GM23338 (cell line): Measurements from ENCODE around the gene DLGAP4. TPM values are rescaled to one million over a fixed set of nuclear protein-coding genes. Genes with fewer than 3 reads are reported as not detected.

Experiments
- ATAC-seq: fragments of 200-7000 bp; cut with Tn5 transposase; 3 replicates; pipeline ENCODE4 v1.9.1; 2020
- DNase-seq: peaks from one replicate; pipeline ENCODE4 v3.0.0-alpha.2; 2015; ENCODE audit warnings: low spot score
- H2AFZ ChIP-seq: fragments of 200-600 bp; sonication (generic); 2 replicates; pipeline ENCODE4 v1.8.0; 2016; ENCODE audit warnings: antibody characterized with exemption, mild to moderate bottlenecking, moderate library complexity
- H3F3A ChIP-seq: fragments of 200-600 bp; sonication (generic); replicated peaks from 2 replicates; pipeline ENCODE4 v1.8.0; 2017; ENCODE audit warnings: antibody characterized with exemption, mixed run types, low read depth
- H3K27ac ChIP-seq: fragments of 200-600 bp; sonication (generic); 2 replicates; pipeline ENCODE4 v1.6.1; 2016; ENCODE audit warnings: low read depth
- H3K27me3 ChIP-seq: fragments of 200-600 bp; sonication (generic); 2 replicates; pipeline ENCODE4 v1.8.0; 2016; ENCODE audit warnings: mild to moderate bottlenecking, mixed run types, moderate library complexity; ENCODE audit not compliant: insufficient read depth
- H3K36me3 ChIP-seq: fragments of 200-600 bp; sonication (generic); 2 replicates; pipeline ENCODE4 v1.8.0; 2016; ENCODE audit warnings: mild to moderate bottlenecking; ENCODE audit not compliant: insufficient read depth
- H3K4me1 ChIP-seq: fragments of 200-600 bp; sonication (generic); 2 replicates; pipeline ENCODE4 v1.8.0; 2016; ENCODE audit warnings: mild to moderate bottlenecking, moderate library complexity; ENCODE audit not compliant: insufficient read depth
- H3K4me2 ChIP-seq: fragments of 200-600 bp; sonication (generic); 2 replicates; pipeline ENCODE4 v1.7.1; 2017; ENCODE audit warnings: mixed run types
- H3K4me3 ChIP-seq: fragments of 200-600 bp; sonication (generic); 2 replicates; pipeline ENCODE4 v1.6.1; 2016; ENCODE audit warnings: mixed run types
- H3K79me2 ChIP-seq: fragments of 200-600 bp; sonication (generic); replicated peaks from 2 replicates; pipeline ENCODE4 v1.8.0; 2017; ENCODE audit warnings: mild to moderate bottlenecking; ENCODE audit not compliant: insufficient read depth
- H3K9me2 ChIP-seq: fragments of 200-600 bp; sonication (generic); 2 replicates; pipeline ENCODE4 v1.8.0; 2017; ENCODE audit not compliant: insufficient read depth
- H4K20me1 ChIP-seq: fragments of 200-600 bp; sonication (generic); replicated peaks from 2 replicates; pipeline ENCODE4 v1.8.0; 2017; ENCODE audit warnings: mild to moderate bottlenecking; ENCODE audit not compliant: insufficient read depth
- H3K27ac Mint-ChIP-seq: 2 replicates; pipeline ENCODE4 v1.8.0; 2020; ENCODE audit warnings: inconsistent platforms, mild to moderate bottlenecking, moderate library complexity, mixed read lengths
- H3K27me3 Mint-ChIP-seq: 3 replicates; pipeline ENCODE4 v1.8.0; 2022; ENCODE audit warnings: low read depth, mild to moderate bottlenecking, moderate library complexity, mixed read lengths, inconsistent platforms; ENCODE audit not compliant: insufficient read depth, poor library complexity
- H3K36me3 Mint-ChIP-seq: 3 replicates; pipeline ENCODE4 v1.8.0; 2021; ENCODE audit warnings: low read depth, mild to moderate bottlenecking, inconsistent platforms, moderate library complexity, mixed read lengths
- H3K4me1 Mint-ChIP-seq: 3 replicates; pipeline ENCODE4 v1.8.0; 2020; ENCODE audit warnings: mild to moderate bottlenecking, inconsistent platforms, mixed read lengths
- H3K4me3 Mint-ChIP-seq: 3 replicates; pipeline ENCODE4 v1.8.0; 2021; ENCODE audit warnings: moderate library complexity, mild to moderate bottlenecking, inconsistent platforms, mixed read lengths
- H3K9me3 Mint-ChIP-seq: 3 replicates; pipeline ENCODE4 v1.8.0; 2020; ENCODE audit warnings: moderate library complexity, mild to moderate bottlenecking, inconsistent platforms, mixed read lengths
- CREB1 ChIP-seq: fragments of 250-450 bp; sonication (Bioruptor Pico); IDR thresholded peaks from 2 replicates; pipeline ENCODE4 v1.5.0; 2020; ENCODE audit warnings: low read depth, mild to moderate bottlenecking, moderate library complexity
- EZH2 ChIP-seq: fragments of 200-600 bp; sonication (generic); IDR thresholded peaks from one replicate; pipeline ENCODE4 v1.8.0; 2017; ENCODE audit warnings: antibody characterized with exemption, mild to moderate bottlenecking, low read depth; ENCODE audit not compliant: unreplicated experiment
- EZH2phosphoT487 ChIP-seq: fragments of 200-600 bp; sonication (generic); IDR thresholded peaks from one replicate; pipeline ENCODE4 v1.8.1; 2018; ENCODE audit warnings: antibody characterized with exemption; ENCODE audit not compliant: unreplicated experiment
- JUNB ChIP-seq: IDR thresholded peaks from one replicate; pipeline ENCODE4 v1.6.1; 2016; ENCODE audit warnings: antibody characterized with exemption; ENCODE audit not compliant: unreplicated experiment
- NANOG ChIP-seq: IDR thresholded peaks from 2 replicates; pipeline ENCODE4 v1.6.1; 2016; ENCODE audit warnings: antibody characterized with exemption, borderline replicate concordance
- POLR2AphosphoS5 ChIP-seq: IDR thresholded peaks from 2 replicates; pipeline ENCODE4 v1.6.1; 2016; ENCODE audit warnings: antibody characterized with exemption, low read depth
- STAT1 ChIP-seq: IDR thresholded peaks from one replicate; pipeline ENCODE4 v1.6.1; 2016; ENCODE audit warnings: antibody characterized with exemption; ENCODE audit not compliant: unreplicated experiment
- ZNF114 ChIP-seq: fragments of 250-450 bp; sonication (Bioruptor Pico); IDR thresholded peaks from 2 replicates; pipeline ENCODE4 v1.5.0; 2020; ENCODE audit warnings: mild to moderate bottlenecking, moderate library complexity
- ZNF331 ChIP-seq: fragments of 250-450 bp; sonication (Bioruptor Pico); IDR thresholded peaks from 2 replicates; pipeline ENCODE4 v1.5.0; 2020; ENCODE audit warnings: low read depth, mild to moderate bottlenecking, moderate library complexity
- polyA plus RNA-seq: library from polyadenylated mRNA; unstranded; fragments of >200 nt; fragmentation: Nextera tagmentation; extraction: Ambion mirVana; gene quantifications from 2 replicates; pipeline ENCODE4 v1.2.1, GENCODE V29; 2016
- total RNA-seq: library from RNA; depleted of rRNA; stranded (reverse); fragments of >200 nt; shearing (Covaris generic); gene quantifications from 2 replicates; pipeline ENCODE4 v1.2.3, GENCODE V29; 2014
- TF ChIP-seq, protein P1 (sequence below): fragments of 250-450 bp; sonication (Bioruptor Pico); IDR thresholded peaks from 2 replicates; pipeline ENCODE4 v1.5.0; 2020; ENCODE audit warnings: mild to moderate bottlenecking, moderate library complexity
- TF ChIP-seq, protein P2 (sequence below), 2 experiments: fragments of 200-600 bp in 1 of 2; sonication (generic) in 1 of 2; conservative IDR thresholded peaks; 2 replicates each; pipeline versions ENCODE4 v1.5.1 to v1.6.1; 2016 to 2017; ENCODE audit warnings: antibody characterized with exemption in 2 of 2, low read depth in 2 of 2, mild to moderate bottlenecking in 2 of 2, moderate library complexity in 1 of 2
- TF ChIP-seq, protein P3 (sequence below): IDR thresholded peaks from 2 replicates; pipeline ENCODE4 v1.6.1; 2016; ENCODE audit warnings: antibody characterized with exemption

Gene DLGAP4
- total and polyA plus RNA-seq, 2 experiments from 2014 or later: 46.1 to 52.2 TPM

DNA sequence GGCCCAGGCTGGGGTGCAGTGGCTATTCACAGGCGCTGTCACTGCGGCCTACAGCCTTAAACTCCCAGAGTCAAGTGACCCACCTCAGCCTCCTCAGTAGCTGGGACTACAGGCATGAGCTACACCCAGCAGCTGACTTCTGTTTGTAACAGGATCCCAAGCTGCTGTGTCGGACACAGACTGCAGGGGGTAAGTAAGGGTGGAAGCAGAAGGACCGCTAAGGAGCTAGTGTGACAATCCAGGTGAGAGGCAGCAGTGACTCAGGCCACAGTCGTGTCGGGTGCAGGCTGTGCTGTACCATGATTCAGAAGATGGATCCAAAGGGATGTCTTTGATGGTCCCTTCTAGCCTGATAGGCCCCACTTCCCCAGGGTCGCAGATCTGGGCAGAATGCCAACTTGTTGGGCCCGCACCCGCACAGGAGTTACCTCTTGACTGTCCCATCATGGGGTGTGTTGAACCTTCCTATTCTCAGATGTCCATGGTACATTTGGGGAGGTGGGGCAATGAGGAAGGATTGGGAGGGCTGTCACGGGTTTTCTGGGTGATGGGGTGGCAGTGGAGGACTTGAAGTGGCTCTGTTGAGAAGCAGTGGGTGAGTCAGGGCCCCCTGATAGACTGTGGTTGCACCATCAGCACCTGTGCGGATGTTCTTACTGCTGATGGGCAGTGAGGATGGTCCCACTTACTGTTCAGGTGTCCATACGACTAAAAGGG is 44.6 kb upstream of the DLGAP4 start:
- no peaks in the 10 kb centered on the region for H3K9me2 ChIP-seq
- Mint-ChIP-seq H3K4me1 (peaks cover 19% of the 10 kb centered on the region), H3K27me3 (peaks cover 5% of the 10 kb centered on the region), H3K9me3 (no peaks in the 10 kb centered on the region), H3K4me3 (no peak overlapping the region), H3K27ac (no peak overlapping the region), H3K36me3 (0 out of 3 replicates have a peak, but pooled peaks cover 4% of the 10 kb centered on the region)
- H3F3A ChIP-seq: no peaks in the 10 kb centered on the region
- H3K4me2 ChIP-seq: no peak overlapping the region
- ATAC-seq (no peak), DNase-seq (no peak)
- H3K27ac ChIP-seq: no peak overlapping the region
- no peaks in the 10 kb centered on the region for H3K79me2 ChIP-seq
- H3K4me3 ChIP-seq: no peak overlapping the region
- no peaks in the 10 kb centered on the region for H4K20me1 ChIP-seq
- TF ChIP-seq CREB1 (CRISPR knock-in tag): no peak
- no peak for TF ChIP-seq ZNF114 (CRISPR knock-in tag)
- no peak for TF ChIP-seq STAT1
- no peak for TF ChIP-seq POLR2AphosphoS5
- TF ChIP-seq, protein P1, sequence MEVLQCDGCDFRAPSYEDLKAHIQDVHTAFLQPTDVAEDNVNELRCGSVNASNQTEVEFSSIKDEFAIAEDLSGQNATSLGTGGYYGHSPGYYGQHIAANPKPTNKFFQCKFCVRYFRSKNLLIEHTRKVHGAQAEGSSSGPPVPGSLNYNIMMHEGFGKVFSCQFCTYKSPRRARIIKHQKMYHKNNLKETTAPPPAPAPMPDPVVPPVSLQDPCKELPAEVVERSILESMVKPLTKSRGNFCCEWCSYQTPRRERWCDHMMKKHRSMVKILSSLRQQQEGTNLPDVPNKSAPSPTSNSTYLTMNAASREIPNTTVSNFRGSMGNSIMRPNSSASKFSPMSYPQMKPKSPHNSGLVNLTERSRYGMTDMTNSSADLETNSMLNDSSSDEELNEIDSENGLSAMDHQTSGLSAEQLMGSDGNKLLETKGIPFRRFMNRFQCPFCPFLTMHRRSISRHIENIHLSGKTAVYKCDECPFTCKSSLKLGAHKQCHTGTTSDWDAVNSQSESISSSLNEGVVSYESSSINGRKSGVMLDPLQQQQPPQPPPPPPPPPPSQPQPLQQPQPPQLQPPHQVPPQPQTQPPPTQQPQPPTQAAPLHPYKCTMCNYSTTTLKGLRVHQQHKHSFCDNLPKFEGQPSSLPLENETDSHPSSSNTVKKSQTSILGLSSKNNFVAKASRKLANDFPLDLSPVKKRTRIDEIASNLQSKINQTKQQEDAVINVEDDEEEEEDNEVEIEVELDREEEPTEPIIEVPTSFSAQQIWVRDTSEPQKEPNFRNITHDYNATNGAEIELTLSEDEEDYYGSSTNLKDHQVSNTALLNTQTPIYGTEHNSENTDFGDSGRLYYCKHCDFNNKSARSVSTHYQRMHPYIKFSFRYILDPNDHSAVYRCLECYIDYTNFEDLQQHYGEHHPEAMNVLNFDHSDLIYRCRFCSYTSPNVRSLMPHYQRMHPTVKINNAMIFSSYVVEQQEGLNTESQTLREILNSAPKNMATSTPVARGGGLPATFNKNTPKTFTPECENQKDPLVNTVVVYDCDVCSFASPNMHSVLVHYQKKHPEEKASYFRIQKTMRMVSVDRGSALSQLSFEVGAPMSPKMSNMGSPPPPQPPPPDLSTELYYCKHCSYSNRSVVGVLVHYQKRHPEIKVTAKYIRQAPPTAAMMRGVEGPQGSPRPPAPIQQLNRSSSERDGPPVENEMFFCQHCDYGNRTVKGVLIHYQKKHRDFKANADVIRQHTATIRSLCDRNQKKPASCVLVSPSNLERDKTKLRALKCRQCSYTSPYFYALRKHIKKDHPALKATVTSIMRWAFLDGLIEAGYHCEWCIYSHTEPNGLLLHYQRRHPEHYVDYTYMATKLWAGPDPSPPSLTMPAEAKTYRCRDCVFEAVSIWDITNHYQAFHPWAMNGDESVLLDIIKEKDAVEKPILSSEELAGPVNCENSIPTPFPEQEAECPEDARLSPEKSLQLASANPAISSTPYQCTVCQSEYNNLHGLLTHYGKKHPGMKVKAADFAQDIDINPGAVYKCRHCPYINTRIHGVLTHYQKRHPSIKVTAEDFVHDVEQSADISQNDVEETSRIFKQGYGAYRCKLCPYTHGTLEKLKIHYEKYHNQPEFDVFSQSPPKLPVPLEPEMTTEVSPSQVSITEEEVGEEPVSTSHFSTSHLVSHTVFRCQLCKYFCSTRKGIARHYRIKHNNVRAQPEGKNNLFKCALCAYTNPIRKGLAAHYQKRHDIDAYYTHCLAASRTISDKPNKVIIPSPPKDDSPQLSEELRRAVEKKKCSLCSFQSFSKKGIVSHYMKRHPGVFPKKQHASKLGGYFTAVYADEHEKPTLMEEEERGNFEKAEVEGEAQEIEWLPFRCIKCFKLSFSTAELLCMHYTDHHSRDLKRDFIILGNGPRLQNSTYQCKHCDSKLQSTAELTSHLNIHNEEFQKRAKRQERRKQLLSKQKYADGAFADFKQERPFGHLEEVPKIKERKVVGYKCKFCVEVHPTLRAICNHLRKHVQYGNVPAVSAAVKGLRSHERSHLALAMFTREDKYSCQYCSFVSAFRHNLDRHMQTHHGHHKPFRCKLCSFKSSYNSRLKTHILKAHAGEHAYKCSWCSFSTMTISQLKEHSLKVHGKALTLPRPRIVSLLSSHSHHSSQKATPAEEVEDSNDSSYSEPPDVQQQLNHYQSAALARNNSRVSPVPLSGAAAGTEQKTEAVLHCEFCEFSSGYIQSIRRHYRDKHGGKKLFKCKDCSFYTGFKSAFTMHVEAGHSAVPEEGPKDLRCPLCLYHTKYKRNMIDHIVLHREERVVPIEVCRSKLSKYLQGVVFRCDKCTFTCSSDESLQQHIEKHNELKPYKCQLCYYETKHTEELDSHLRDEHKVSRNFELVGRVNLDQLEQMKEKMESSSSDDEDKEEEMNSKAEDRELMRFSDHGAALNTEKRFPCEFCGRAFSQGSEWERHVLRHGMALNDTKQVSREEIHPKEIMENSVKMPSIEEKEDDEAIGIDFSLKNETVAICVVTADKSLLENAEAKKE (CRISPR knock-in tag): no peak
- peaks cover 7% of the 10 kb centered on the region; the same call in 1 of the 2 replicates for H3K4me1 ChIP-seq
- H3K27me3 ChIP-seq: no peaks in the 10 kb centered on the region
- no peak overlapping the region for H2AFZ ChIP-seq
- no peaks in the 10 kb centered on the region for H3K36me3 ChIP-seq

DNA sequence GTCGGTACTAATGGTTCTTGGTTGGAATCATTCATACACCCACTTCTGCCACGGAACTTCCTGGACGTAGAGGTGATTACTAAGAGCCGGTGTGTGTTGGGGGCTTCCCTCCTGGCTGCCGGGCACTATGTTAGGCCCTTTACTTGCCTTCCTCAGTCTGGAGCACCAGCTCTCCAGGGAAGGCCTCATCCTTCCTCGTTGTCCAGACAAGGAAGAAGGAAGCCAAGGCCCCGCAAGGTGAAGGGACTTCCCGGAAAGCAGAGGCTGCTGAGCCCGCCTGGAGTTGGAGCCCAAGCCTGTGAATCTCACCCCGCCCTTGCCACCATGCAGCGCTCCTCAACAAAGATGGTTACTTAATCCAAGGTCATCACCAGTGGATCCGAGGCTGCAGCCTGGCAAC is 43.7 kb upstream of the DLGAP4 start:
- Histone ChIP-seq H4K20me1 (no peaks in the 10 kb centered on the region), H3K79me2 (no peaks in the 10 kb centered on the region), H2AFZ (no peak overlapping the region), H3F3A (no peaks in the 10 kb centered on the region), H3K27ac (no peak overlapping the region), H3K27me3 (no peaks in the 10 kb centered on the region), H3K9me2 (no peaks in the 10 kb centered on the region), H3K4me1 (peaks cover 7% of the 10 kb centered on the region; the same call in 1 of the 2 replicates), H3K36me3 (no peaks in the 10 kb centered on the region), H3K4me3 (no peak overlapping the region), H3K4me2 (no peak overlapping the region)
- H3K4me3 Mint-ChIP-seq: no peak overlapping the region
- H3K27ac Mint-ChIP-seq: no peak overlapping the region
- peaks cover 8% of the 10 kb centered on the region for H3K27me3 Mint-ChIP-seq
- H3K4me1 Mint-ChIP-seq: peaks cover 19% of the 10 kb centered on the region
- H3K36me3 Mint-ChIP-seq: no peaks in the 10 kb centered on the region
- ATAC-seq (no peak), DNase-seq (no peak)
- no peaks in the 10 kb centered on the region for H3K9me3 Mint-ChIP-seq
- TF ChIP-seq EZH2 (no peak), EZH2phosphoT487 (no peak), POLR2AphosphoS5 (no peak), ZNF331 (CRISPR knock-in tag) (no peak), NANOG (no peak), JUNB (no peak), CREB1 (CRISPR knock-in tag) (no peak)
- TF ChIP-seq, protein P2, sequence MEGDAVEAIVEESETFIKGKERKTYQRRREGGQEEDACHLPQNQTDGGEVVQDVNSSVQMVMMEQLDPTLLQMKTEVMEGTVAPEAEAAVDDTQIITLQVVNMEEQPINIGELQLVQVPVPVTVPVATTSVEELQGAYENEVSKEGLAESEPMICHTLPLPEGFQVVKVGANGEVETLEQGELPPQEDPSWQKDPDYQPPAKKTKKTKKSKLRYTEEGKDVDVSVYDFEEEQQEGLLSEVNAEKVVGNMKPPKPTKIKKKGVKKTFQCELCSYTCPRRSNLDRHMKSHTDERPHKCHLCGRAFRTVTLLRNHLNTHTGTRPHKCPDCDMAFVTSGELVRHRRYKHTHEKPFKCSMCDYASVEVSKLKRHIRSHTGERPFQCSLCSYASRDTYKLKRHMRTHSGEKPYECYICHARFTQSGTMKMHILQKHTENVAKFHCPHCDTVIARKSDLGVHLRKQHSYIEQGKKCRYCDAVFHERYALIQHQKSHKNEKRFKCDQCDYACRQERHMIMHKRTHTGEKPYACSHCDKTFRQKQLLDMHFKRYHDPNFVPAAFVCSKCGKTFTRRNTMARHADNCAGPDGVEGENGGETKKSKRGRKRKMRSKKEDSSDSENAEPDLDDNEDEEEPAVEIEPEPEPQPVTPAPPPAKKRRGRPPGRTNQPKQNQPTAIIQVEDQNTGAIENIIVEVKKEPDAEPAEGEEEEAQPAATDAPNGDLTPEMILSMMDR (conservative IDR thresholded peaks at IDR 0.05; ENCODE audit: low read depth in 2 of 2): no peak
- TF ChIP-seq, protein P3, sequence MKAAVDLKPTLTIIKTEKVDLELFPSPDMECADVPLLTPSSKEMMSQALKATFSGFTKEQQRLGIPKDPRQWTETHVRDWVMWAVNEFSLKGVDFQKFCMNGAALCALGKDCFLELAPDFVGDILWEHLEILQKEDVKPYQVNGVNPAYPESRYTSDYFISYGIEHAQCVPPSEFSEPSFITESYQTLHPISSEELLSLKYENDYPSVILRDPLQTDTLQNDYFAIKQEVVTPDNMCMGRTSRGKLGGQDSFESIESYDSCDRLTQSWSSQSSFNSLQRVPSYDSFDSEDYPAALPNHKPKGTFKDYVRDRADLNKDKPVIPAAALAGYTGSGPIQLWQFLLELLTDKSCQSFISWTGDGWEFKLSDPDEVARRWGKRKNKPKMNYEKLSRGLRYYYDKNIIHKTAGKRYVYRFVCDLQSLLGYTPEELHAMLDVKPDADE: no peak
